Endothelial cell of umbilical vein (primary cell): ENCODE data around the gene ANGPTL2.

Experiments used
- EZH2 ChIP-seq: IDR thresholded peaks from 2 replicates; pipeline ENCODE4 v1.6.1; 2012; ENCODE audit warnings: borderline replicate concordance, low read depth, mild to moderate bottlenecking, moderate library complexity, low read length, inconsistent platforms; ENCODE audit not compliant: severe bottlenecking
- FOS ChIP-seq: IDR thresholded peaks from 2 replicates; pipeline ENCODE4 v1.6.1; 2011; ENCODE audit warnings: mild to moderate bottlenecking, low read length, moderate library complexity, borderline replicate concordance; ENCODE audit not compliant: insufficient read depth
- GATA2 ChIP-seq: IDR thresholded peaks from 2 replicates; pipeline ENCODE4 v1.7.0; 2011; ENCODE audit warnings: low read depth, mild to moderate bottlenecking, moderate library complexity, mixed read lengths, low read length; ENCODE audit not compliant: insufficient read length, insufficient read depth
- JUN ChIP-seq: IDR thresholded peaks from 2 replicates; pipeline ENCODE4 v1.6.1; 2011; ENCODE audit warnings: borderline replicate concordance, low read depth; ENCODE audit not compliant: insufficient read length, insufficient read depth
- POLR2A ChIP-seq: IDR thresholded peaks from 2 replicates; pipeline ENCODE4 v1.6.1; 2012; ENCODE audit warnings: low read depth, mild to moderate bottlenecking, control low read depth, low read length
- POLR2AphosphoS5 ChIP-seq: IDR thresholded peaks from 2 replicates; pipeline ENCODE4 v1.6.1; 2012; ENCODE audit warnings: low read depth, mild to moderate bottlenecking, control low read depth, low read length, moderate library complexity; ENCODE audit not compliant: insufficient read depth
- TF ChIP-seq, protein P1 (sequence below), 2 donors: IDR thresholded peaks; 1 replicate in 1 of 2; 2 replicates in 1 of 2; pipeline ENCODE4 v1.5.1; 2011; ENCODE audit warnings: low read length in 2 of 2, mild to moderate bottlenecking in 2 of 2, moderate library complexity in 2 of 2, control low read depth in 1 of 2, inconsistent platforms in 1 of 2, low read depth in 1 of 2; ENCODE audit not compliant: insufficient read depth in 1 of 2; ENCODE audit errors: extremely low read depth in 1 of 2
- TF ChIP-seq, protein P2 (sequence below): IDR thresholded peaks from 2 replicates; pipeline ENCODE4 v1.6.1; 2011; ENCODE audit not compliant: insufficient read depth, insufficient read length

DNA sequence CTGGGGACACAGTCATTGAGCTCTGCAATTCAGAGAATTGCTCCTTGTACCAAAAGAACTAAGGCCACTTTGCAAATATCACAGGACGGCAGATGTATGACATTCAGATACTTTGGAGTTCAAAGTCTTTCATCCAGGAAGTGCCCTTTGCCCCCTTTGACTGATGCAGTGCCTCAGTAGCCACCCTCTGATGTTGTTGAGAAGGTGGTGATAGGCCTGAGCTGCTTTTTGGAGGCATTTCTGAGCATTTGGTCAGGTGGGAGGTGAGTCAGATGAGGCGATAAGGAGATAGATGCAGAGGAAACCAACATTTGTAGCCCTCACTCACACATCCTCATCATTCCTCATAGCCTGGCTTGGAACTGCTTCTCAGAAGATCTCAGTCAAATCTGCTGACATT, 63.4 kb downstream of the ANGPTL2 start:
- no peak for TF ChIP-seq POLR2AphosphoS5
- TF ChIP-seq, protein P1, sequence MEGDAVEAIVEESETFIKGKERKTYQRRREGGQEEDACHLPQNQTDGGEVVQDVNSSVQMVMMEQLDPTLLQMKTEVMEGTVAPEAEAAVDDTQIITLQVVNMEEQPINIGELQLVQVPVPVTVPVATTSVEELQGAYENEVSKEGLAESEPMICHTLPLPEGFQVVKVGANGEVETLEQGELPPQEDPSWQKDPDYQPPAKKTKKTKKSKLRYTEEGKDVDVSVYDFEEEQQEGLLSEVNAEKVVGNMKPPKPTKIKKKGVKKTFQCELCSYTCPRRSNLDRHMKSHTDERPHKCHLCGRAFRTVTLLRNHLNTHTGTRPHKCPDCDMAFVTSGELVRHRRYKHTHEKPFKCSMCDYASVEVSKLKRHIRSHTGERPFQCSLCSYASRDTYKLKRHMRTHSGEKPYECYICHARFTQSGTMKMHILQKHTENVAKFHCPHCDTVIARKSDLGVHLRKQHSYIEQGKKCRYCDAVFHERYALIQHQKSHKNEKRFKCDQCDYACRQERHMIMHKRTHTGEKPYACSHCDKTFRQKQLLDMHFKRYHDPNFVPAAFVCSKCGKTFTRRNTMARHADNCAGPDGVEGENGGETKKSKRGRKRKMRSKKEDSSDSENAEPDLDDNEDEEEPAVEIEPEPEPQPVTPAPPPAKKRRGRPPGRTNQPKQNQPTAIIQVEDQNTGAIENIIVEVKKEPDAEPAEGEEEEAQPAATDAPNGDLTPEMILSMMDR (IDR thresholded peaks at IDR 0.05; ENCODE audit: extremely low read depth in 1 of 2, insufficient read depth in 1 of 2, low read depth in 1 of 2, low read length in 2 of 2): no peak
- TF ChIP-seq POLR2A: no peak
- no peak for TF ChIP-seq GATA2
- TF ChIP-seq JUN: no peak
- TF ChIP-seq, protein P2, sequence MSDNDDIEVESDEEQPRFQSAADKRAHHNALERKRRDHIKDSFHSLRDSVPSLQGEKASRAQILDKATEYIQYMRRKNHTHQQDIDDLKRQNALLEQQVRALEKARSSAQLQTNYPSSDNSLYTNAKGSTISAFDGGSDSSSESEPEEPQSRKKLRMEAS: no peak
- TF ChIP-seq FOS: no peak
- no peak for TF ChIP-seq EZH2
